Measurements from ENCODE around the gene TREM1.

Gene TREM1

GRCh38 chr6:41294214-41294872, 7.9 kb upstream of the TREM1 start:
- DNase-seq = no peak

- no peak for DNase-seq
These were observed 5.2 kb upstream of the TREM1 start for GRCh38 chr6:41291717-41292116.

GRCh38 chr6:41289815-41290214, 3.3 kb upstream of the TREM1 start:
- no peak for DNase-seq

- no peak for DNase-seq
These were observed 2.3 kb upstream of the TREM1 start for GRCh38 chr6:41288754-41289129.

- DNase-seq = peak; percentile 15
These were observed 1.7 kb upstream of the TREM1 start for GRCh38 chr6:41288030-41288753.

- DNase-seq = no peak
These were observed 1.8 kb downstream of the TREM1 start for GRCh38 chr6:41284726-41285125.

- no peak for DNase-seq
These were observed 2.9 kb downstream of the TREM1 start for GRCh38 chr6:41283600-41283999.

- no peak for DNase-seq
These were observed 6.0 kb downstream of the TREM1 start for GRCh38 chr6:41280381-41281057.

- DNase-seq = peak; percentile 73
These were observed 7.6 kb downstream of the TREM1 start for GRCh38 chr6:41278699-41279405.

GRCh38 chr6:41277605-41278004, 8.9 kb downstream of the TREM1 start:
- DNase-seq = no peak

- no peak for DNase-seq
These were observed 11.0 kb downstream of the TREM1 start for GRCh38 chr6:41275489-41275888.

- DNase-seq = no peak
These were observed 12.2 kb downstream of the TREM1 start for GRCh38 chr6:41274256-41274655.

- no peak for DNase-seq
These were observed 12.8 kb downstream of the TREM1 start for GRCh38 chr6:41273714-41274113.

- DNase-seq = no peak
These were observed 13.8 kb downstream of the TREM1 start for GRCh38 chr6:41272591-41273240.

GRCh38 chr6:41271901-41272395, 14.5 kb downstream of the TREM1 start:
- peak; percentile 14 for DNase-seq

GRCh38 chr6:41269716-41270115, 16.8 kb downstream of the TREM1 start:
- DNase-seq = no peak

- DNase-seq = no peak
These were observed 17.3 kb downstream of the TREM1 start for GRCh38 chr6:41269166-41269565.

GRCh38 chr6:41268478-41268877, 18.0 kb downstream of the TREM1 start:
- DNase-seq = no peak

- DNase-seq = no peak
These were observed 19.9 kb downstream of the TREM1 start for GRCh38 chr6:41266541-41266940.

- no peak for DNase-seq
These were observed 23.2 kb downstream of the TREM1 start for GRCh38 chr6:41263267-41263666.

GRCh38 chr6:41262401-41262800, 24.1 kb downstream of the TREM1 start:
- no peak for DNase-seq

- no peak for DNase-seq
These were observed 28.3 kb downstream of the TREM1 start for GRCh38 chr6:41258196-41258493.
